GM19043 (cell line): ENCODE measurements around the gene GUF1.
"Not testable (repeated sequence)": the region's sequence is repeated elsewhere in the genome, so short reads cannot be mapped to it uniquely, and the experiment has no call there.

ENCODE experiments used
- ATAC-seq: cut with Tn5 transposase; IDR thresholded peaks from one replicate; pipeline ENCODE4 v1.9.1; 2021; ENCODE audit warnings: low read depth; ENCODE audit not compliant: unreplicated experiment

The GUF1 gene

DNA sequence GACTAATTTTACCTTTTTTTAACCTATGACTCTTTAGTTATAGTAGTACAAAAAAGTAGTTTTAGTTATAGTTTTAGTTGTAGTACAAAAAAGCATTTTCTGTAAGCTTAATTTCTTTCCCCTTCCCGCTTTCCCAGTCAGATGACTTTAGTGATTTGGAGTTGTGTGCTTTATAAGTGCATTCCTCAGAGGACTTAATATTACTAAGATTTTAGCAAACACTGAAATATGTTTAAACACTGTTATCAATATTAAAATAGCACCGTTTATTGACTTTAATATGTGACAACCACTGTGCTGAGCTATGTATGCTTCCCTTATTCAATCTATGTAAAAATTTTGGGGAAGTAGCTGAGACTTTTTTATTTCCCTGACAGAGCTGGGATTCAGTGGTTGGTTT, 22.8 kb downstream of the GUF1 start:
- no peak for ATAC-seq

DNA sequence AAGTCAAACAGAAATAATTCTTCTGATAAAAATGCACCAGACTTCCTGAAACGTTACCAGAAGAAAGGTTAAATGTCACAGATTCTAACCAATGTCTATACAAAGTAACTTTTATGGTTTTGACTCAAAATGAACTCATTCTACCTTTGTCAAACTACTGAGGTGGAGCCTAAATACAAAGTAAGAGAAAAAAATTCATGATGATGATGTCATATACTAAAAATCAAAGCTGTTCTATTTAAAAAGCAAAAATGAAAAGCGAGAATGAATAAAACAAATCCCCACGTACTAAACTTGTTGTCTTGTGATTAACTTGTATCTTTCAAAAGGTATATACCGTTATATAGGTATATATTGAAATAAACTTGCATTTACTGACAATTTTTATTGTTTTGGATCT, 26.5 kb downstream of the GUF1 start:
- no peak for ATAC-seq

- no peak for ATAC-seq
Observed at GRCh38 chr4:44713125-44713524, 34.9 kb downstream of the GUF1 start.

DNA sequence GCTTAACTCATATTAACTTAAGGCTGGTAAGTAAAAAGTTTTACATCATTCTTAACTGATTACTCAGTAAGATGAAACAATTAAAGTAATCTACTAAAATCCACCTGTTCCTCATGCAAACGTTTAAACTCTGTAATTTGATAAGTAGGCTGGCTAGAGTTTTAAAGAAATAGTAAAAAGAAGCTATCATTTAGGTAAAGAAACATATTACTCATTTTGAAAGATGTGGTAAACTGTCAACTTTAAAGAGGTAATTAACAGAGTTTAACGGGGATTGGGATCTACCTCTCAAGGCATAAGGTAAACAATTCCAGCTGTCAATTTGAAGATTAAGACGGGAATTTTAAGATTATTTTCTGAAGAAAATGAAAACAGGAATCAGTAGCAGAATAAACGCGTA, 38.4 kb downstream of the GUF1 start:
- no peak for ATAC-seq

GRCh38 chr4:44720371-44720770, 42.2 kb downstream of the GUF1 start:
- no peak for ATAC-seq

GRCh38 chr4:44722001-44722400, 43.8 kb downstream of the GUF1 start:
- no peak for ATAC-seq

GRCh38 chr4:44725166-44725565, 46.9 kb downstream of the GUF1 start:
- ATAC-seq, result no peak

DNA sequence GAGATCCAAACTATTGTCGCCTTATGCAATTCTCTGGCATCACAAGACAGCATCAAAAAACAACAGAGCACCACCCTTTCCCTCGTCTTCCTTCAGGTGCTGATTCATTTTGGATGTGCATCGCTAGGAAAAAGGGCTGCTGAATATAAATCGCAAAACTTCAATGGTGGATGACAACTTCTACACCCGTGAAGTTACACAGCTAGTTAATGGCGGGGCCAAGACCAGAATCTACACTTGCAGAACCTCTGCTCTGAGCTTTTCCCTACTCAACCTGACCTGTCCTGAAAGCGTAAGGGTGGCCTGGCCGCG, 47.5 kb downstream of the GUF1 start:
- ATAC-seq, result no peak

- peak; percentile 90 for ATAC-seq
Observed at GRCh38 chr4:44726038-44726871, 48.0 kb downstream of the GUF1 start, which contains the start of gene GNPDA2. TSS of gene GNPDA2 (minus strand) at chr4:44726556. CDS start at chr4:44722207, 4,349 bp downstream.

DNA sequence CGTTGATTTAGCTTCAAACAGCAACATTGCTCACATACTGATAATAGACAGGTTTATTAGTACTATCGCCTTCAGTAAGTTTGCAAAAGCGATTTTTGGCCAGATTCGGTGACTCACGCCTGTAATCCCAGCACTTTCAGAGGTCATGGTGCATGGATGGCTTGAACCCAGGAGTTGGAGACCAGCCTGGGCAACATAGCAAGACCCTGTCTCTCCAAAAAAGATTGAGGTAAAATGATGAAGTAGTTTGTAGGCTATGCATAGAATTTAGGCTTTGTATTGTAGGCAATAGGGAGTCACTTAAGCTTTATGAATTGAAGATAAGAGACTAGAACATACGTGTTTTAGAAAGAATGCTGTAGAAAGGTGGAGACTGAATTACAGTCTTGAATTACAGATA, 49.3 kb downstream of the GUF1 start:
- no peak for ATAC-seq

GRCh38 chr4:44728694-44729093, 50.5 kb downstream of the GUF1 start:
- ATAC-seq, result not testable (repeated sequence)

DNA sequence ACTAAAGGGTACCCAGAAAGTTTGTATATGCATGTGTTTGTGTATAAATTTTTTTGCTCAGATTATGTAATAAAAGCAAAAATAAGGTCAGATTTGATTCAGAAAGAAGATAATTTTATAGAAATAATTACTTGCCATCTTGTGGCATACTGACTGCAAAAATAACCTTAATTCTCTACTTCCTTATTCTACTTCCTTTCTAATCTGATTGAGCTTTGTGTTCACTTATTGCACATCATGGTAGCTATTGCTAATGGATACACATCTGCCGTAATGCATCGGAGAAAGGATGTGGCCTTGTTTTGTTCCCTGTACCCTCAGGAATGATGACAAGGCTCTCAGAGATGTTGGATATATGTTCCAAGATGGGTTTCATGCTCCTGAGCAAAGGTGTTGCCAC, 58.7 kb downstream of the GUF1 start:
- ATAC-seq, result no peak

DNA sequence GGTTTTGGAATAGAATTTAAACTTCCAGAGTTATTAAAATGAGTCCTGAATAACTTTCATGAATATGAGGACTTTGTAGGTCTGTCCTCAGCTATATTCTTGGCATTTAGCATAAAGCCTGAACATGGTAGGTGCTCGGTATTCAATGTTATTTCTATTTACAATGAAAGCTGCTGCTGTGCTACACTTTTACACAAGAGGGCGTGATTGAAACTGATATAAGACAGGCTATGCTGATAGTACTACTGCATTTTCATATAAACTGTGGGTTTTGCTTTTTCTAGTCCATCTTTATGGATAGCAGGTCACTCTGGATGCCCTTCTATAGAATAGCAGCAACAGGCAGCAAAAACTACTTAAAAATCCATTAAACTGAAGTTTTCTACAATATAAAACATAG, 60.4 kb downstream of the GUF1 start:
- no peak for ATAC-seq

DNA sequence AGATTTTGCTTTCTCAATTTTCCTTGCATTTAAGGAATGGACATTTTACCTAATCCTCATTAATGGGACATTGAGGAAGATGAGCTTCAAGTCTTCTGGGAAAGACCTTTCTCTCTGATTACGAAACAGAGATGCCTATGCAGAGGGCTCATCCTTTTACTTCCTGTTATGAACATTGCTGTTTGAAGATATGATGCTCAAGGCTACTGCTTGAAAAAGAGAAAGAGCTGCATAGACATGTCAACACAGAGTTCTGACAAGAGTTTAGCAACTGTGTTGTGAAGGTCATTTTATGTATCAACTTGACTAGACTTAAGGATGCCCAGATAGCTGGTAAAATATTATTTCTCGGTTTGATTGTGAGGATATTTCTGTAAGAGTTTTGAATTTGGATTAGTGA, 62.0 kb downstream of the GUF1 start:
- no peak for ATAC-seq
